ENCODE data around the gene TJP1. TPM values are rescaled to one million over a fixed set of nuclear protein-coding genes. Genes with fewer than 3 reads are reported as not detected.

TJP1 gene
- total RNA-seq, 1 experiment from 2014 or later = 44.3 TPM

DNA sequence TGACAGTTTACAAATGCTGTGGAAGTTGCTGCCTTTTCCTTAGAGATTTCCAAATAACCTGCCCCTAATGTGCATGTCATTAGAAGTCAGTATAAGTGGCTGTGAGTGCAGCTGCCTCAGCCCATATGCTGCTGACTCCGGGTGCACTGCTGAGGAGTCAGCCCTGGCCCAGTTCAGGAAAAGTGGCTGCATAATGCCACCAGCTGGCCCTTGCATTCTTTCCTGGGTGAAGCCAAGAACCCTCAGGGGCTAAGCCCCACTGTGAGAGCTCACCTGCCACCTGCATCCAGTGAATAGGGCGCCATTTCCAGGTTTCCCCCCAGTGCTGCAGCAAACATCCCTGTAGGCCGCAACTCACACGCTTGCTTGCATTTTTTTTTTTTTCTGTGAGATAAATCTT lies 139.9 kb downstream of the TJP1 start:
- no TSS peak for BruUV-seq (replicated peaks)

DNA sequence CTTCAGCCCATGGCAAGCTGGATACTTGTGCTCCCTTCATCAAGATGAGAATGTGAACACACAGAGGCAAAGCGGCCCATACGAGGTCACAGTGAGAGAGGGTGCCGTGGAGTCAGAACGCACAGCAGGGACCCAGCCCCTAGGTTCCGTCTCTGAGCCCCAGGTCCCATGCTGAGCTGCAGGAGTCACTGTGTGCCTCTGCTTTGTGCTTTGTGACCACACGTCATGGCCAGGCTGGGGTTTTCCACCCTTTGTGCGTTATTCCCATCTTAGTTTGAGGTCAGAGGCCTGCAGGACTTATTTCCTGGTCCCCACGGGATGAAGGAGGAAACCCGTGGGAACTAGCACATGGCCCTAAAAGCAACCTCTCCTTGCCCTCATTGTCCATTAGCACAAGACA lies 140.3 kb downstream of the TJP1 start:
- TF ChIP-seq, protein P1, sequence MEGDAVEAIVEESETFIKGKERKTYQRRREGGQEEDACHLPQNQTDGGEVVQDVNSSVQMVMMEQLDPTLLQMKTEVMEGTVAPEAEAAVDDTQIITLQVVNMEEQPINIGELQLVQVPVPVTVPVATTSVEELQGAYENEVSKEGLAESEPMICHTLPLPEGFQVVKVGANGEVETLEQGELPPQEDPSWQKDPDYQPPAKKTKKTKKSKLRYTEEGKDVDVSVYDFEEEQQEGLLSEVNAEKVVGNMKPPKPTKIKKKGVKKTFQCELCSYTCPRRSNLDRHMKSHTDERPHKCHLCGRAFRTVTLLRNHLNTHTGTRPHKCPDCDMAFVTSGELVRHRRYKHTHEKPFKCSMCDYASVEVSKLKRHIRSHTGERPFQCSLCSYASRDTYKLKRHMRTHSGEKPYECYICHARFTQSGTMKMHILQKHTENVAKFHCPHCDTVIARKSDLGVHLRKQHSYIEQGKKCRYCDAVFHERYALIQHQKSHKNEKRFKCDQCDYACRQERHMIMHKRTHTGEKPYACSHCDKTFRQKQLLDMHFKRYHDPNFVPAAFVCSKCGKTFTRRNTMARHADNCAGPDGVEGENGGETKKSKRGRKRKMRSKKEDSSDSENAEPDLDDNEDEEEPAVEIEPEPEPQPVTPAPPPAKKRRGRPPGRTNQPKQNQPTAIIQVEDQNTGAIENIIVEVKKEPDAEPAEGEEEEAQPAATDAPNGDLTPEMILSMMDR (IDR thresholded peaks at IDR 0.05; ENCODE audit: unreplicated experiment) = no peak
- CTCF ChIA-PET = no interaction called here
- Mint-ChIP-seq H3K27me3 (ENCODE audit: unreplicated experiment) (no peaks in the 10 kb centered on the region), H3K27ac (ENCODE audit: unreplicated experiment) (no peak overlapping the region), H3K36me3 (ENCODE audit: insufficient read depth, unreplicated experiment) (peaks cover 5% of the 10 kb centered on the region), H3K9me3 (ENCODE audit: low read depth, unreplicated experiment) (no peaks in the 10 kb centered on the region), H3K4me1 (ENCODE audit: low read depth, unreplicated experiment) (no peaks in the 10 kb centered on the region), H3K4me3 (ENCODE audit: low read depth, unreplicated experiment) (no peak overlapping the region)
- no TSS peak for BruUV-seq (replicated peaks)
- intact Hi-C loops (cut with micrococcal nuclease; ENCODE audit: unreplicated experiment) = loop anchor here (10.0 kb wide), 1 partner anchor 63 kb away; no protein-coding TSS in a partner anchor
- no peak for DNase-seq

More for the DNA sequence above, 139.9 kb downstream of the TJP1 start:
- H3K4me1 Mint-ChIP-seq (ENCODE audit: low read depth, unreplicated experiment) = no peaks in the 10 kb centered on the region
- no peak overlapping the region for H3K4me3 Mint-ChIP-seq (ENCODE audit: low read depth, unreplicated experiment)
- intact Hi-C loops (cut with micrococcal nuclease; ENCODE audit: unreplicated experiment) = loop anchor here (10.0 kb wide), 1 partner anchor 62 kb away; no protein-coding TSS in a partner anchor
- no peak for DNase-seq
- TF ChIP-seq, protein P1 (IDR thresholded peaks at IDR 0.05; ENCODE audit: unreplicated experiment) = no peak
- H3K9me3 Mint-ChIP-seq (ENCODE audit: low read depth, unreplicated experiment) = no peaks in the 10 kb centered on the region
- H3K27me3 Mint-ChIP-seq (ENCODE audit: unreplicated experiment) = no peaks in the 10 kb centered on the region
- CTCF ChIA-PET = no interaction called here
- H3K36me3 Mint-ChIP-seq (ENCODE audit: insufficient read depth, unreplicated experiment) = peaks cover 5% of the 10 kb centered on the region
- no peak overlapping the region for H3K27ac Mint-ChIP-seq (ENCODE audit: unreplicated experiment)

DNA sequence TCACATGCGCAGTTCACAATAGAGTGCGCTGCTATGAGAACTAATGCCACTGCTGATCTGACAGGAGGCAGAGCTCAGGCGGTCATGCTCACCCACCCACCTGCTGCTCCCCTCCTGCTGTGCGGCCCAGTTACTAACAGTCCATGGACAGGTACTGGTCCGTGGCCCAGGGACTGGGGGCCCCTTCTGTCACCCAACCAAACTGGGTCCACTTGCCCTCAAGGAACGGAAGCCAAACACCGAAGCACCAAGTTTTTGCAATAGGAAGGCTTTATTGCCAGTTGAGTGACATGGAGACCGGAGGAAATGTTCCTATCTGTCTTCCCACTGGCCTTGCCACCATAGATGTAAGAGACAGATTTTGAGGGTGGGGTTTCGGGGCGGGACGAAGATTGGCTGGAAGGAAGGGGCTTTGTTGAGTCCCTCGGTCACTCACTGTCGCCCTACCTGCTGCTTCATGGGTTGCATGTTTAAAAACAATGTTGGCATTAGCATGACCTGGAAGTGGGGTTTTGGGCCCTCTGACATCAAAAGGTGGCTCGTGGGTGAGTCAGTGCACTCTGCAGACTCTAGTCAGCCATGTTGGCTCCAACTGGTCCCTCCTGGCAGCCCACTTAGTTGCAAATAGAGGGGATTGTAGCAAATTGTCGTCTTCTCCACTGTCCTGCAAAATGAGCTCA lies 141.0 kb downstream of the TJP1 start:
- H3K36me3 Mint-ChIP-seq (ENCODE audit: insufficient read depth, unreplicated experiment) = peaks cover 5% of the 10 kb centered on the region
- H3K27me3 Mint-ChIP-seq (ENCODE audit: unreplicated experiment) = no peaks in the 10 kb centered on the region
- H3K27ac Mint-ChIP-seq (ENCODE audit: unreplicated experiment) = no peak overlapping the region
- intact Hi-C loops (cut with micrococcal nuclease; ENCODE audit: unreplicated experiment) = loop anchor here (10.0 kb wide), 1 partner anchor 63 kb away; no protein-coding TSS in a partner anchor
- TF ChIP-seq, protein P1 (IDR thresholded peaks at IDR 0.05; ENCODE audit: unreplicated experiment) = no peak
- no peaks in the 10 kb centered on the region for H3K9me3 Mint-ChIP-seq (ENCODE audit: low read depth, unreplicated experiment)
- CTCF ChIA-PET = interaction anchor here (0.6 kb wide), 1 partner anchor 127 kb away, joined by 3 read pairs; no protein-coding TSS in a partner anchor
- no peak for DNase-seq
- no TSS peak for BruUV-seq (replicated peaks)
- H3K4me3 Mint-ChIP-seq (ENCODE audit: low read depth, unreplicated experiment) = no peak overlapping the region
- no peaks in the 10 kb centered on the region for H3K4me1 Mint-ChIP-seq (ENCODE audit: low read depth, unreplicated experiment)

DNA sequence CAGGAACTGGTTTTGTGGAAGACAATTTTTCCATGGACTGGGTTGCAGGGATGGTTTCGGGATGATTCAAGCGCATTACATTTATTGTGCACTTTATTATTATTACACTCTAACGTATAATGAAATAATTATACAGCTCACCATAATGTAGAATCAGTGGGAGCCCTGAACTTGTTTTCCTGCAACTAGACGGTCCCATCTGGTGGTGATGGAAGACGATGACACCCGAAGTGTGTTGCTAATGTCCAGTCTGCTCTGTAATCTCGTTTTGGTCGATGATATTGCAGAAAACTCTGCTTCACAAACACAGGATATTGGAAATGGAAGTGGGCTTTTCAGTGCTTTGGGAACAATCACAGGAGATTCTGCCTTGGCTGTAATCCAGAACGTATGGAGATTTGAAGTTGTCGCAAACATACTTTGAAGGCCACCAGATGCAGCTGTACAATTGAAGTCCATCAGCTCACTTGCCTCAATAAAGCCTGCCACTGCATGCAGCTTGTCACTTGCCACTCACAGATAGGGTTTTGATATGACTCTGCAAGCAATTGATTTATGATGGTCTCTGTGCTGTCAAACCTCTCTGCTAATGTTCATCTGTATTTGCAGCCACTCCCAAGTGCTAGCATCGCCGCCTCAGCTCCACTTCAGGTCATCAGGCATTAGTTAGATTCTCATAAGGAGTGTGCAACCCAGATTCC lies 141.7 kb downstream of the TJP1 start:
- Mint-ChIP-seq H3K27me3 (ENCODE audit: unreplicated experiment) (no peaks in the 10 kb centered on the region), H3K27ac (ENCODE audit: unreplicated experiment) (no peak overlapping the region), H3K9me3 (ENCODE audit: low read depth, unreplicated experiment) (no peaks in the 10 kb centered on the region), H3K4me3 (ENCODE audit: low read depth, unreplicated experiment) (no peak overlapping the region), H3K4me1 (ENCODE audit: low read depth, unreplicated experiment) (no peaks in the 10 kb centered on the region), H3K36me3 (ENCODE audit: insufficient read depth, unreplicated experiment) (peaks cover 5% of the 10 kb centered on the region)
- intact Hi-C loops (cut with micrococcal nuclease; ENCODE audit: unreplicated experiment) = loop anchor here (10.0 kb wide), 1 partner anchor 64 kb away; no protein-coding TSS in a partner anchor
- DNase-seq = no peak
- TF ChIP-seq, protein P1 (IDR thresholded peaks at IDR 0.05; ENCODE audit: unreplicated experiment) = no peak
- CTCF ChIA-PET = interaction anchor here (0.6 kb wide), 1 partner anchor 126 kb away, joined by 3 read pairs; no protein-coding TSS in a partner anchor
- no TSS peak for BruUV-seq (replicated peaks)
